Measurements from ENCODE around the gene TSPAN1. TPM values are rescaled to one million over a fixed set of nuclear protein-coding genes. Genes with fewer than 3 reads are reported as not detected.
"Not testable (repeated sequence)": the region's sequence is repeated elsewhere in the genome, so short reads cannot be mapped to it uniquely, and the experiment has no call there.

TSPAN1 gene
- total RNA-seq, 2 donors from 2014 or later = 1.6 to 1.8 TPM

DNA sequence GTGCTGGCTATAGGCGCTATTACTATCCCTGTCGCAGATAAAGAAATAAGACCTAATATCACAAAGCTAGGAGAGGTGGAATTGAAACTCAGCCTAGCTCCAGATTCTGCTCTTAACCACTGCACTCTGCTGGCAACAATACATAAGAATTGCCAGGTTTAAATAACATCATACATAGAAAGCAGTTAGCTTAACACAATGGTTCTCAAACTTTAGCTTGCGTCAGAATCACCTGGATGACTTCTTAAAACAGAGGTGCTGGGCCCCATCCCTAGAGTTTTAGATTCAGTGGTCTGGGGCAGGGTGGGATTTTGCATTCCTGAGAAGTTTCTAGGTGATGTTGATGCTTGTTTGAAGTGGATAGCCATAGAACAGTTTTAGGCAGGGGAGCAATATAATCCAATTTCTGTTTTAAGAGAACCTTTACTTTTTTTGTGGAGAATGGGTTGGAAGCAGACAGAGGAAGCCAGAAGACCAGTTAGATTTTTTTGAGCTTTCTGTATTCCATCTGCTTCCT is 24.4 kb downstream of the TSPAN1 start:
- intact Hi-C loops (cut with DNase I) = no loop called here
- no peak for ATAC-seq
- DNase-seq = no peak

DNA sequence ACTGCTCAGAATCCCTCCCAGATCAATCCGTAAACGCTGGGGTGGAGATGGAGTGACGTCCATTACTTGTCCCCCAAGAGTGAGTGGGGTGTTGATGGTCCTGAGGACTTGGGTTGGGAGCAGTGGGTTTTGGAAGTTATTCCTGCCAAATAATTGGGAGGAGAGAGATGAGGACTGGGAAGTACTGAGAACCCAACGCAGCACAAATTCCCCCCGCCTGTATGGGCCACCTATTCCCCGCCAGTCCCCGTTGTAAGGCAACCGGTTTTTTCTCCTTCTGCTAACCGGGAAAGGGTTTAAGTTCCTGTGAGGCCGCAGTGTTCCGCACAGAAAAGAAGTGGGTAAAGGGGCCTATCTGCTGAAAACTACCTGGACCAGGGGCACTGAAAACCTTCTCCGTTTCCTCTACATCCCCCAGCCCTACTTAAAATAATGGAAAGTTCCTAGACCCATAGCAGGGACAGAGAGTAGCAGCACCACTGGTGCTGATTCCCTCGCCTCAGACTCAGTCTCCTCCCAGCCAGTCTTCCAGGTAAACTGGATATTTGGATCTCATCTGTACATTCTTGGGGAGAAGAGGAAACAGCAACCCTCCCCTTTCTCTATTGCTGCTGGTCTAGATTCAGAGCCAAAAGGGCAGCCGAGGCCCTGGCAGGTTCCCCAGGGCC is 29.0 kb downstream of the TSPAN1 start:
- DNase-seq (no peak), ATAC-seq (peak in 1 of 2 donors; percentile 4)
- intact Hi-C loops (cut with DNase I) = no loop called here

DNA sequence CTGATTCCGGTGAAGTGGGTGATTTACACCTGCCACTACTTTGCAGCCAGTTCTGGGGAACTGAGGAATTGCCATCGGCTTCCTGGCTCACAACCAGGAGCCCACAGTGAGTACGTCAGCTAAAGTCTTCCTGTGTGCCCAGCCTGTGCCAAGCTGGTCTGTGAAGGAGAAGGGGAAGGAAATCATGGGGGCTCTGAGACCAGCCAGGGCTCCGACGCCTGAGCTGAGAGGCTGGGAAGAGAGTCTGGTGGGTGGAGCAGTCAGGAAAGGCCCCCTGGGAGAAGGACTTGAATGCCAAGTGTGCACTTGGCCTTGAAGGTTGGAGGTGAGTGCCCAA is 29.5 kb downstream of the TSPAN1 start:
- ATAC-seq = peak; percentile 21 to 50
- intact Hi-C loops (cut with DNase I) = no loop called here

DNA sequence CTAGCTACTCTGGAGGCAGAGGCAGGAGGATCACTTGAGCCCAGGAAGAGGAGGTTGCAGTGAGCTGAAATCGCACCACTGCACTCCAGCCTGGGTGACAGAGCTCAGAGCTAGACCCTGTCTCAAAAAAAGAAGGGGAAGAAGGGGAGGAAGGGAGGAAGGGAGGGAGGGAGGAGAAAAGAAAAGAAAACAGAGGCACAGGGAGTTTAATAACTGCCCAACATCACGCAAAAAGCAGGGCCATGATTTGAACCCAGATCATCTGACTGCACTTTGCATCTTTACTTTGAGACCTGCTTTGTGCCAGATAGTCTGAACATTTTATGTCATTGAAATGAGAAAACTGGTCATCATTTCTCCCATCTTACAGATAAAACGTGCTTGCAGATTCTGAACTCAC is 30.3 kb downstream of the TSPAN1 start:
- intact Hi-C loops (cut with DNase I) = no loop called here
- ATAC-seq = no peak

More for the DNA sequence above, 29.5 kb downstream of the TSPAN1 start:
- peak; percentile 48 for DNase-seq

DNA sequence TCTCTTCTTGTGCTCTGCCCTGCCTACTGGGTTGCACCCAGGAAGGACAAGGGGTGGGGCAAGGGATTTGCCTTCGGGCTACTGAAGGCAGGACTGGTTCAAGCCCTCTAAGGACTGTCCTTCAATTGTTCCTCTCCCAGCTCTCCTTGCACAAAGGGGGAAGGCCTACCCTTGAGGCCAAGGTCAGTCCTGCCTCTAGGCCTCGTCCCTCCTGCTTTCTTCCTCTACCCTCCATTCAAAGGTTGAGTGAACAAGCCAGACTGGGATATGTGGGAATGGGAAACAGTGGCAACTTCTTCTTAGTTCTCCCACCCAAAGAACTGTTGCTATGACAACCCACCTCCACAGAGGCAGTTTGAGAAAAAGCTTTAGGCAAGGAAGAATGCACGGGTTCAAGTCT is 30.9 kb downstream of the TSPAN1 start:
- intact Hi-C loops (cut with DNase I) = no loop called here
- DNase-seq = no peak
- ATAC-seq = peak; percentile 35

More for the DNA sequence above, 30.3 kb downstream of the TSPAN1 start:
- DNase-seq = no peak

DNA sequence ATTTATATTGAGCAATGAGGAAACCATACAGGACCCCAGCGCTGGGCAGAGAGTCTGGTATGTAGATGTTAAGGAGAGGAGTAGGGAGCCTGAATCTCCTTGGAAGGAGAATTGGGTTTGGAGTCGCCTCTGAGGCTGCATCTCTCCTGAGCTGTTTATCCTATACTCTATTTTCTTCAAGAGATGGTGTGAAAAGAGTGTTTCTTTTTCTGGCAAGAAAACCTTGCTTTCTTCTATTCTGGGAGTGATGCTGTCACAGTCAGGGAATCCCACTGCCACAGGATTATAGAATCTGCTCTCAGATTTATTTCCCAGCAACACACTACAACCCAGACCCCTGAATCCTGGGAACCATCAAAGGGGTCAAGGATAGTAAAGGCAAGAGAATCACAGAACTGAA is 31.5 kb downstream of the TSPAN1 start:
- DNase-seq (no peak), ATAC-seq (no peak)
- intact Hi-C loops (cut with DNase I) = no loop called here

DNA sequence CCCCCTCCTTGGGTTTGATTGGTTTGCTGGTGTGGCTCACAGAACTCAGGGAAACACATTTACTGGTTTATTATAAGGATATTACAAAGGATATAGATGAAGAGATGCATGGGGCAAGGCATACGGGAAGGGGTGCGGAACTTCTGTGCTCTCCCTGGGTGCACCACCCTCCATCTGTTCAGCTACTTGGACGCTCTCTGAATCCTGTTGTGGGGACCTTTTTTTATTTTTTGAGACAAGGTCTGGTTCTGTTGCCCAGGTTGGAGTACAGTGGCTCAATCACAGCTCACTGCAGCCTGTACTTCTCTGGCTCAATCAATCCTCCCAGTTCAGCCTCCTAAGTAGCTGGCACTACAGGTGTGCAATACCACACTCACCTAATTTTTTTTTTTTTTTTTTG is 35.7 kb downstream of the TSPAN1 start:
- intact Hi-C loops (cut with DNase I) = no loop called here

DNA sequence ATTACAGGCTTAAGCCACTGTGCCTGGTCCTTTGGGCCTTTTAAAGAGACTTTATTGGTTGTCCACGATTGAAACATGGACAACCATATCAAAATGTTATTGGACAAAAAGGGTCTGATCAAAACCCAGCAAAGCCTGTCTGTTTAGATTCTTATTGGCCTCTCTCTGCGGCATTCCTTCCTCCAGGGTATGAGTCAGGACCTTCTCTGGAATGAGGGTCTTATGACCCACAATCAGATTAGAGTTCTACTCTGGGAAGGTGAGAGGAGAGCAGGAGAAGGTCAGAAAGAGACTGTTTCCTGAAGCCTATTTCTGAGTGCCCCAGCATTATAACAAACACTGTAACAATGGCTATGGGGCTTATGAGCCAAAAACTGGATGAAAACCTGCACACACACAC is 36.2 kb downstream of the TSPAN1 start:
- intact Hi-C loops (cut with DNase I) = no loop called here
- ATAC-seq = peak in 1 of 2 donors; percentile 22
- no peak for DNase-seq

More for the DNA sequence above, 35.7 kb downstream of the TSPAN1 start:
- ATAC-seq (no peak), DNase-seq (no peak)

DNA sequence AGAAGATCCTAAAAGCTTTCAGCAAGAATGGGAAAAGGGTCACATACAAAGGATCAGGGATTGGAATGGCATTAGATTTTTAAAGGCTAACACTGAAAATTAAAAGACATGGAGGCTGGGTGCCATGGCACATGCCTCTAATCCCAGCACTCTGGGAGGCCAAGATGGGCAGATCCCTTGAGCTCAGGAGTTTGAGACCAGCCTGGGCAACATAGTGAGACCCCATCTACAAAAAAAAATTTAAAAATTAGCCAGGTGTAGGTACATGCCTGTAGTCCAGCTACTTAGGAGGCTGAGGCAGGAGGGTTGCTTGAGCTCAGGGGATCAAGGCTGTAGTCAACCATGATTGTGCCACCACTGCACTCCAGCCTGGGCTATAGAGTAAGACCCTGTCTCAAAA is 40.6 kb downstream of the TSPAN1 start:
- no peak for DNase-seq
- intact Hi-C loops (cut with DNase I) = no loop called here
- ATAC-seq = no peak

DNA sequence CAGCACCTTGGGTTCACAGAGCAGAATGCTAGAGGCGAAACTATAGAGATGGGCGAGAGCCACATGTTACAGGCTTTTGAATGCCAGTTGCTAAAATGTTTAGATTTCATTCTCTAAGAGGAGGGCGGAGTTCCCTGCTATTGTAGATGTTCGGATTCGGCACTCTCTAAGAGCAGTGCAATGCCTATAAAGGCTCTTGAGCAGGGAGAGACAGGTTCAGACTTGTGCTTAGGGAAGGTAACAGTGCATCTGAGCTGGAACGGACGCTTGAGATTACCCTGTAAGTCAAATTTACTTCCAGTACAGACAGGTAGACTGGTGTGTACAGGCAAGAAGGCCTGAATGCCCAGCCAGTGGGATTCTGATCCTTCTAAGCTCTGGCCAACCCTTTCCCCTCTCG is 43.6 kb downstream of the TSPAN1 start:
- intact Hi-C loops (cut with DNase I) = no loop called here
- no peak for DNase-seq
- no peak for ATAC-seq

DNA sequence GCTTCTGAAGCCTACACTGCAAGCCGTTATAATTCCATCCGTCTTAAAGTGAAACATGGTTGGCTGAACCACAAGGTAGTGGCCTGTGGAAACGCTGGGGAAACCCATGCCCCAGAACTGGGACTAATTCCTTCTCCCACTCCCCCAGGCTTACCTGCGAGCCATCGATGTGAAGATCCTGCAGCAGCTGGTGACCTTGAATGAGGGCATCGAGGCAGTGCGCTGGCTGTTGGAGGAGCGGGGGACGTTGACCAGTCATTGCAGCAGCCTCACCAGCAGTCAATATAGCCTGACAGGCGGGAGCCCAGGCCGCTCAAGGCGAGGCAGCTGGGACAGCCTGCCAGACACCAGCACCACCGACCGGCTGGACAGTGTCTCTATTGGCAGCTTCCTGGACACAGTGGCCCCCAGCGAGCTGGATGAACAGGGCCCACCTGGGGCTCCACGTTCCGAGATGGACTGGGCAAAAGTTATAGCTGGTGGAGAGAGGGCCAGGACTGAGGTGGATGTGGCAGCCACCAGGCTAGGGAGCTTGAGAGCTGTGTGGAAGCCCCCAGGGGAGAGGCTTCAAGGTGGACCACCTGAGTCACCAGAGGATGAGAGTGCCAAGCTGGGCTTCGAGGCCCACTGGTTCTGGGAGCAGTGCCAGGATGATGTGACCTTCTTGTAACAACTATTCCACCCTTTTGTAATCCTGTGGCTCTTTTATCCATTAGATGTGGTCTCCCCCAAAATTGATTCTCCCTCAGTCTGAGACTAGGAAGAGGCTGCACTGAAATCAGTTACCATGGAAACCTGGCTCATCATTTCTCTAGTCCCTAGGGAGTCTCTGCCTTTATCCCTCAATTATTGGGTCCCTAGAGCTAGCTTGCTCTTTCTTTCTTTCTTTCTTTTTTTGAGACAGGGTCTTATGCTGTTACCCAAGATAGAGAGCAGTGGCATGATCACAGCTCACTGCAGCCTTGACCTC is 44.9 kb downstream of the TSPAN1 start:
- ATAC-seq (no peak), DNase-seq (no peak)
- intact Hi-C loops (cut with DNase I) = no loop called here

DNA sequence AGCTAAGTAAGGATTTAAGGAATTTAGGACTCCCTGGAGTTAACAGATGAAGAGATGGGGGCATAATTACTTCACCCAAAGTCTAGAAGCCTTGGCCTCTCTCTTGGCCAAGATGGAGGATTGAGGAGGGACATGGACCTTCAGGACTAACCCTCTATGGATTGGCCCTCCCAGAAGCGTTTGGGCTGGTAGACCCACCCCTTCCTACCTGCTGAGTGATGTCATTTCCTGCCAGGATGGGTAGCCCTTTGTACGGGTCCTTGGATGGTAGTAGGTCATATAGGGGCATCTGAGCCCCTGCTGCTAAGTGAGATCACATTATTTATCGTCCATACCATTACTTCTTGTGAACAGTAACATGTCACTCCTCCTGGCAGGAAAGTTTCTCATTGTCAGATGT is 45.9 kb downstream of the TSPAN1 start:
- ATAC-seq = no peak
- intact Hi-C loops (cut with DNase I) = no loop called here
- DNase-seq = no peak

DNA sequence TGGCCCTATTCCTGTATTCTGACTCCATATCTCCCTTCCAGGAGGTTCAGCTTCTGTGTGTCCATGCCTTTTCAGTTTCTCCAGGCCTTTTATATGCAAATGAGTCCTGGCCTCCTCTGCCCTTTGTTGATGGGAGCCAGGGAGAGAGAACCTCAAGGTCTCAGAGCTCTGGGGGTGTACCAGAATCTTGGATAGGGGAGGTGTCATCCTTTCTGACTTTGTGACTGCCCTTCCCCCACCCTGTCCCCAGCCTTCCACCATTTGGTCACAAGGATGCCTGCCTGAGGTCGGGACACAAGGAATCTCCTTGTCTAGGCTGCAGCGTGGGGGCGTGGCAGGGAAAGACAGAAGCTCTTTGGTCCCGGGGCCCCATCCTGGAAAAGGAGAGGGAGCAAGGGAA is 46.9 kb downstream of the TSPAN1 start:
- no peak for DNase-seq
- intact Hi-C loops (cut with DNase I) = loop anchor here in 1 of 2 donors (2.0 kb wide), 1 partner anchor 185 kb away; no protein-coding TSS in a partner anchor
- no peak for ATAC-seq

DNA sequence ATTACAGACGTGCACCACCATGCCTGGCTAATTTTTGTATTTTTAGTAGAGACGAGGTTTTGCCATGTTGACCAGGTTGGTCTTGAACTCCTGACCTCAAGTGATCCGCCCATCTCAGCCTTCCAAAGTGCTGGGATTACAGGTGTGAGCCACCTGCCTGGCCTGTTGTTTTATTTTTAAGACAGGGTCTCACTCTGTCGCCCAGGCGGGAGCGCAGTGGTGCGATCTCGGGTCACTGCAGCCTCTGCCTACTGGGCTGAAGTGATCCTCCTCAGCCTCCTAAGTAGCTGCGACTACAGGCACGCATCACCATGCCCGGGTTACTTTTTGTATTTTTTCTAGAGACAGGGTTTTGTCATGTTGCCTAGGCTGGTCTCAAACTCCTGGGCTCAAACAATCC is 48.2 kb downstream of the TSPAN1 start:
- not testable (repeated sequence) for ATAC-seq, DNase-seq
- intact Hi-C loops (cut with DNase I) = loop anchor here in 1 of 2 donors (2.0 kb wide), 1 partner anchor 186 kb away; no protein-coding TSS in a partner anchor

DNA sequence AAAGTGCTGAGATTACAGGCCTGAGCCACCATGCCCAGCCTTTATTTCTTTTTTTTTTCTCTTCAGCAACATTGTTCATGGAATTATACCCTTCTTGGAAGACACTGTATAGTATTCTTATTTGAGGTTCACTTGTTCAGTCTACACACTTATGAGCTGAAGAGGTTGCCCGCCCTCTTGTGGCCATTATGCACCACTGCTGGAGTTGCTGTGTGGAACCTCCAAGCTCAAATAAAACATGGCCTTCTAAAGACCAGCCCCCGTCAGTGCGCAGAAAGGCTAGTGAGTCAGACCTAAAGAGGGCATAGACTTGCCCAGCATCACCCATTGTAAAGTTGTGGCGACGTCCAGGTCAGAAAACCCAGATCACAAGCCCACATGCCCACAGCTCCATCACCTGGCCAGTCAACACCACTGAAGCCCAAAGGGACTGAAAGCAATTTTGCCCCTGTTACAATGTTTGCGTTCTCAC is 48.6 kb downstream of the TSPAN1 start:
- ATAC-seq = peak; percentile 90 to 96
- peak; percentile 77 for DNase-seq
- intact Hi-C loops (cut with DNase I) = loop anchor here in 1 of 2 donors (2.0 kb wide), 1 partner anchor 187 kb away; no protein-coding TSS in a partner anchor

DNA sequence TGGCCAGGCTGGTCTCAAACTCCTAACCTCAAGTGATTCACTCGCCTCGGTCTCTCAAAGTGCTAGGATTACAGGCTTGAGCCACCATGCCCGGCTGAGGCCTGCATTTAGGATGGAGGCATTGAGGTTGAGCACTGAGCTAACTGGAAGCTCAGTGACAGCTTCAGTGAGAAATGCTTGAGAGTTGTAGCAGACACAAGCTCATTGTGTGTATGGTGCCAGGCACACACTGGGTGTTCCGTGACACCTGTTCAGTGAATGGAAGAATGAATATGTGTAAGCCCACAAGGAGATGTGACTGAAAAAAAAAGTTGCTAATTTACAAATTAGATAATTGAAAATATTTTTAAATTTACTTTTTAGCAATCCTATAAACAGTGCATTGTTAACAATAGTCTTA is 50.1 kb downstream of the TSPAN1 start:
- intact Hi-C loops (cut with DNase I) = no loop called here
- ATAC-seq = no peak
- DNase-seq = no peak

DNA sequence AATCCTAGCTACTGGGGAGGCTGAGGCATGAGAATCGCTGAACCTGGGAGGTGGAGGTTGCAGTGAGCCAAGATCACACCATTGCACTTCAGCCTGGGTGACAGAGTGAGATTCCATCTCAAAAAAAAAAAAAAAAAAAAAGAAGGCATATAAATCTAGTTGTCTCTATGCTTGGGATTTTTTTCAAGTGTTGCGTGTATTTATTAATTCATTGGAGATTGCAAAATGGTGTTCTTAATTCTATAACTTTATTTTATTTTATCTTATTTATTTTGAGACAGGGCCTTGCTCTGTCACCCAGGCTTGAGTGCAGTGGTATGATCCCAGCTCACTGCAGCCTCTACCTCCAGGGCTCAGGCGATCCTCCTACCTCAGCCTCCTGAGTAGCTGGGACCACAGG is 56.3 kb downstream of the TSPAN1 start:
- ATAC-seq; intact Hi-C loops (cut with DNase I); DNase-seq: not testable (repeated sequence)

All from left cardiac atrium (tissue), 4 donors.